ENCODE results near the gene GOLGA3.
"Not testable (repeated sequence)": the region's sequence is repeated elsewhere in the genome, so short reads cannot be mapped to it uniquely, and the experiment has no call there.

GOLGA3 gene

DNA sequence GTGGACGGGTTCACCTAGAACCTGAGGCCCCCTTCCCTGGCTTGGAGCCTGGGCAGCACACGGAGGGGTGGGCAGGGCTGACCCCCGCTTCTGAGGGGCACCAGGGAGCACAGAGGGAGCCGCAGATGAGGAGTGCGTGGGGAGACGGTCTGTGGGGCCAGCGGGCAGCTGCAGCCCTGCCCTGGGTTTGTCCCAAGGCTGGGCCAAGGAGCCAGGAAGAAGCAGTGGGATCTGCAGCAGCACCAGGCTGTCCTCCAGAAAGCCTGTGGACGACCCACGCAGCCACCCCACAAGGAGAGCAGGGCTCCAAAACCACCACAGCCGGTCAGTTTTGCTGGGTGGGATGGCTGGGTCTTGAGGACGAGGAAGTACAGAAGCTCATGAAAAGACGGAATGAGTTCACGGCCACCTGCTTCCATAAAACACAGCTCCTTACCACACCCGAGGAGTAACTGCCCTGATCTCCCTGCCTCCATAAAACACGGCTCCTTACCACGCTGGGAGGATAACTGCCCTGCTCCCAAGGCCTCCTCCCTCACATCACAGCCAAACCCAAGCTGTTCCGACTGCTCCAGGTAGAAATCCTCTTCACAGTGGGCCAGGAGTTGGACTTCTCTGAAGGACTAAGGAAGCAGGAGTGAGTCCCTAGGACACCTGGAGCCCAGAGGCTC lies 9.9 kb upstream of the GOLGA3 start:
- Histone ChIP-seq H3K36me3 (ENCODE audit: control insufficient read depth, insufficient read depth, low read length) (peaks cover 18% of the 10 kb centered on the region), H3K9ac (ENCODE audit: low read length) (no peak overlapping the region), H3K4me1 (ENCODE audit: control insufficient read depth, insufficient read depth, low read length) (peaks cover 7% of the 10 kb centered on the region), H3K27ac (ENCODE audit: low read depth, low read length) (peak overlapping the region; percentile 57), H3K4me3 (ENCODE audit: low read length) (no peak overlapping the region), H3K27me3 (ENCODE audit: control insufficient read depth, insufficient read depth, low read length) (no peaks in the 10 kb centered on the region)

DNA sequence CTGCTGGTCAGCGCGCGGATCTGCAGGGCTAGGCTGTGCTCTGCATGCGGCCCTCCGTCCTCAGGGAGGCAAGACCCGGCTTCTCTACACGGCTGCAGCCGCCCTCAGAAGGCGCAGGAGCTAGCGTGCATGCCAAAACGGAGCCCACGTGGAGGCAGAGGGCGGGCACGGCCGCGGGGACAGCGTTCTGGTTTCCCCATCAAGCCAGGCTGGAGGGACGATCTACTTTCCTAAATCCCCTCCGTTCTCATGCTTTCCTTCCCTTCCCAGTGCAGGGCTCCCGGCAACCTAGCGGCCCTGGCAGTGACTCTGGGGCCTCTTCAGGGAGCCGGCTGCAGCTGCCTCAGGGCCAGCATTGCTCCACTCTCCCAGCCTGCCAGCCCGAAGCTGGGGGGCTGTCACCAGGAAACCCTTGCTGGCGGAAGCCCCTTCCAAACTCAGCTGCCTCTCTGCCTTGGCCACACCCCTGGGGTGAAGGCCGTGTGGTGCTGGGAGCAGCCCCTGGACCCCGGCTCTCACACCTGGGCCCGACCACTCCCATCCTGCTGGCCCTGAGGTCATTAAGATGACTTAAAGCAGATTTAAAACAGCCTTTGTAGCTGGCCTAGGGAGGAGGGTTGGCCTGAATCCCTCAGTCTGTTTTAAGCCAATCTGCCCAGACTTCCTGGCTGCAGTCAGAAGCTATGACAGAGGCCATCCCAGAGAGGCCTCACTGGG lies 9.2 kb upstream of the GOLGA3 start:
- Histone ChIP-seq H3K27ac (ENCODE audit: low read depth, low read length) (peak overlapping the region; percentile 57), H3K4me3 (ENCODE audit: low read length) (peak overlapping the region; percentile 39), H3K4me1 (ENCODE audit: control insufficient read depth, insufficient read depth, low read length) (peaks cover 7% of the 10 kb centered on the region), H3K9ac (ENCODE audit: low read length) (no peak overlapping the region), H3K36me3 (ENCODE audit: control insufficient read depth, insufficient read depth, low read length) (peaks cover 16% of the 10 kb centered on the region), H3K27me3 (ENCODE audit: control insufficient read depth, insufficient read depth, low read length) (no peaks in the 10 kb centered on the region)

DNA sequence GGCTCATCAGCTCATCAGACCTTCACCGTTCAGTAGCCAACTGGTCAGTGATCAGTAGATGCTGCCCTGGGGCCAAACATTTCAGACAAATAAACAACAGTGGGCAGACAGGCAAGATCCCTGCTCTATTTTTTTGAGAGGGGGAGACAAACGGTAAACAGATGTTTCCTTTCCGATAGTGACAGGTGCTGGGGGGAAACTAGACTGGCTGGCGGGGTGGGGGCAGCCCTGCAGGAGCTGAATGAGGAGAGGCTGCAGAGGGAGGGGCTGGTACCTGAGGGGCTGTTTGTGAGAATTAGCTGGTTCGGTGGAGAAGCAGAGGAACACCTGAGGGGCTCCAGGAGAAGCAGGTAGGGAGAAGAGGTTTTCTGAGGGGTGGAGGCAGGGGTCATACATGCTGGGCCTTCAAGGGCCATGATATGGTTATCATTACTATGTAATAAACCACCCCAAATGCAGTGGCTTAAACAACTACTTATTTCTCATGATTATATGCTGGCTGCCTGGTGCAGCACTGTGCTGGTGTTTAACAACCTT lies 8.2 kb upstream of the GOLGA3 start:
- H3K9ac ChIP-seq (ENCODE audit: low read length) = no peak overlapping the region
- H3K27me3 ChIP-seq (ENCODE audit: control insufficient read depth, insufficient read depth, low read length) = no peaks in the 10 kb centered on the region
- H3K27ac ChIP-seq (ENCODE audit: low read depth, low read length) = no peak overlapping the region
- H3K4me3 ChIP-seq (ENCODE audit: low read length) = no peak overlapping the region
- peaks cover 7% of the 10 kb centered on the region for H3K36me3 ChIP-seq (ENCODE audit: control insufficient read depth, insufficient read depth, low read length)
- peaks cover 7% of the 10 kb centered on the region for H3K4me1 ChIP-seq (ENCODE audit: control insufficient read depth, insufficient read depth, low read length)

DNA sequence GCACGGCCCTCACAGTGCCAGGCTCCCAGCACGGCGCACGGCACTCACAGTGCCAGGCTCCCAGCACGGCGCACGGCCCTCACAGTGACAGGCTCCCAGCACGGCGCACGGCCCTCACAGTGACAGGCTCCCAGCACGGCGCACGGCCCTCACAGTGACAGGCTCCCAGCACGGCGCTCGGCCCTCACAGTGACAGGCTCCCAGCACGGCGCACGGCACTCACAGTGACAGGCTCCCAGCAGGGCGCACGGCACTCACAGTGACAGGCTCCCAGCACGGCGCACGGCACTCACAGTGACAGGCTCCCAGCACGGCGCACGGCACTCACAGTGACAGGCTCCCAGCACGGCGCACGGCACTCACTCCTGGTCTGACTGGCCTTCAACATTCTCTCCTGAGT lies 7.6 kb upstream of the GOLGA3 start:
- not testable (repeated sequence) for H3K27me3 ChIP-seq (ENCODE audit: control insufficient read depth, insufficient read depth, low read length); H3K36me3 ChIP-seq (ENCODE audit: control insufficient read depth, insufficient read depth, low read length); H3K27ac ChIP-seq (ENCODE audit: low read depth, low read length); H3K9ac ChIP-seq (ENCODE audit: low read length); H3K4me1 ChIP-seq (ENCODE audit: control insufficient read depth, insufficient read depth, low read length); H3K4me3 ChIP-seq (ENCODE audit: low read length)

DNA sequence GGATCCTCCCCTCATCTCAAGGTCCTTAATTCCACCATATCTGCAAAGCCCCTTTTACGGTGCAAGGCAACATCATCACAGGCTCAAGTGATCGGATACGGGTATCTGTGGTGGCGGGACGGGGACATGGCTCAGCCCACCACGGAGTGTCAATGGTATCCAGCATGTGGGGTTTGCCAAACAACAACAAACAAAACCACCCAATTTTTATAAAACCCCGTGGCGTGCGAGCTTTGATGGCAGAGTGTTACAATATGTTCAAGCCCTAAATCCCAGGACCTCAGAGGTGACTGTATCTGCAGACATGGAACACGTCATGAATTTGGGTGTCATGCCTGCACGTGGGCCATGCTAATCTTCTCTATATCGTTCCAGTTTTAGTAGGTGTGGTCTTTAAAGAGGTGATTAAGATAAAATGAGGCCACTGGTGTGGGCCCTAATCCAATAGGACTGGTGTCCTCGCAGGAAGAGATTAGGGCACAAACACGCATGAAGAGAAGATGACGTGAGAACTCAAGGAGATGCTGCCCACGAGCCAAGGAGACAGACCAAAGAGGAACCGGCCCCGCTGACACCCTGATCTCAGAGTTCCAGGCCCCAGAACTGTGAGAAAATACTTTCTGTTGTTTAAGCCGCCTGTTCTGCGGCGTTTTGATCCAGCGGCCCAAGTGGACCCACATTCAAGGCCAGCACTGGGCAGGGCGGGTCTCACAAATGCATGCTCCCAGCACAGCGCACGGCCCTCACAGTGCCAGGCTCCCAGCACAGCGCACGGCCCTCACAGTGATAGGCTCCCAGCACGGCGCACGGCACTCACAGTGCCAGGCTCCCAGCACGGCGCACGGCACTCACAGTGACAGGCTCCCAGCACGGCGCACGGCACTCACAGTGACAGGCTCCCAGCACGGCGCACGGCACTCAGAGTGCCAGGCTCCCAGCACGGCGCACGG lies 6.7 kb upstream of the GOLGA3 start:
- H3K27me3 ChIP-seq (ENCODE audit: control insufficient read depth, insufficient read depth, low read length) = no peaks in the 10 kb centered on the region

DNA sequence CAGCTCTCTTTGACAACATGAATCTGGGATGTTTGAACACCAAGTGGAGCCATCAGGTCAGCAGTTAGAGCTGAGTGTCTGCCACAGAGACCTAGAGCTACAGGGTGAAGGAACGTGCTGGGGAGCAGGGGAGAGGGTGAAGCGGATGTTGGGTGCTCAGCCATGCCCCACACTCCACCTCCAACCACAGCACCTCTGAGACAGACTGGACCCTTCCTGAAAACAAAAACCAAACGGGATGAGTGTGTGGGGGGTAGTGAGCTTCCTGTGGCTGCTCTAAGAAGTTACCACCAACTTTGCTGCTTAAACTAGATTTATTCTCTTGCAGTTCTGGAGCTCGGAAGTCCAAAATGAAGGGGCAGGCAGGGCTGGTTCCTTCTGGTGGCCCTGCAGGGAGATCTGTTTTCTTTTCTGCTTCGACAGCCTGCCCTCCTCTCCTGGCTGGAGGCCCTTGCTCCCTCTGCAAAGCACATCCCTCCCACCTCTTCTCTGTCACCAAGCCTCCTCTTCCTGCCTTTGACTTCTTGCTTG lies 5.6 kb upstream of the GOLGA3 start:
- Histone ChIP-seq H3K36me3 (ENCODE audit: control insufficient read depth, insufficient read depth, low read length) (peaks cover 2% of the 10 kb centered on the region), H3K4me1 (ENCODE audit: control insufficient read depth, insufficient read depth, low read length) (peaks cover 7% of the 10 kb centered on the region), H3K27me3 (ENCODE audit: control insufficient read depth, insufficient read depth, low read length) (no peaks in the 10 kb centered on the region), H3K9ac (ENCODE audit: low read length) (no peak overlapping the region), H3K27ac (ENCODE audit: low read depth, low read length) (no peak overlapping the region), H3K4me3 (ENCODE audit: low read length) (no peak overlapping the region)

More for the DNA sequence above, 6.7 kb upstream of the GOLGA3 start:
- Histone ChIP-seq H3K36me3 (ENCODE audit: control insufficient read depth, insufficient read depth, low read length) (peaks cover 7% of the 10 kb centered on the region), H3K27ac (ENCODE audit: low read depth, low read length) (no peak overlapping the region), H3K4me3 (ENCODE audit: low read length) (no peak overlapping the region), H3K4me1 (ENCODE audit: control insufficient read depth, insufficient read depth, low read length) (peaks cover 7% of the 10 kb centered on the region), H3K9ac (ENCODE audit: low read length) (no peak overlapping the region)

DNA sequence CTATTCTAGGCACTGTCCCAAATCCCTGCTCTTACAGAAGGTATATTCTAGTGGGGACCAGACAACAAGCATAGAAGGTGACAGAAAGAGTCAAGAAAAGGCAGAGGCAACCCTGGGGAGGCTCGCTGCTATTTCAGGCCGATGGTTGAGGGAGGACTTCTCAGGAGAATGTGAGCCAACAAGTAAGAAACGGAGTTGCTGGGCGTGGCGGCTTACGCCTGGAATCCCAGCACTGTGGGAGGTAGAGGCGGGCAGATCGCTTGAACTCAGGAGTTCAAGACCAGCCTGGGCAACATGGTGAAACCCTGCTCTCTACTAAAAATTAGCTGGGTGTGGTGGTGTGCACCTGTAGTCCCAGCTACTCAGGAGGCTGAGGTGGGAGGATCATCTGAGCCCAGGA lies 4.7 kb upstream of the GOLGA3 start:
- Histone ChIP-seq H3K36me3 (ENCODE audit: control insufficient read depth, insufficient read depth, low read length) (peaks cover 2% of the 10 kb centered on the region), H3K27me3 (ENCODE audit: control insufficient read depth, insufficient read depth, low read length) (no peaks in the 10 kb centered on the region), H3K9ac (ENCODE audit: low read length) (no peak overlapping the region), H3K4me1 (ENCODE audit: control insufficient read depth, insufficient read depth, low read length) (peaks cover 7% of the 10 kb centered on the region), H3K4me3 (ENCODE audit: low read length) (no peak overlapping the region), H3K27ac (ENCODE audit: low read depth, low read length) (no peak overlapping the region)

DNA sequence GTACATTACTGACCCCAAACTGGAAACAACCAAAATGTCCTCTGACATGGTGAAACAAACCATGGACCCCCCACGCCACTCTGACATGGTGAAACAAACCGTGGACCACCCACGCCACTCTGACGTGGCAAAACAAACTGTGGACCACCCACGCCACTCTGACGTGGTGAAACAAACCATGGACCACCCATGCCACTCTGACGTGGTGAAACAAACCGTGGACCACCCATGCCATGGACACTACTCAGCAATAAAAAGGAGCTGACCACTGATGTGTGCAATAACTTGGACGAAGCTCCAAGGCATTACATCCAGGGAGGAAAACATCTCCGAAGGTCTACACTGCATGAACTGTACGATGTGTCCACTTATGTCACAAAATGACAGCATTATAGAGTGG lies 3.1 kb upstream of the GOLGA3 start:
- H3K36me3 ChIP-seq (ENCODE audit: control insufficient read depth, insufficient read depth, low read length) = peaks cover 2% of the 10 kb centered on the region
- H3K4me1 ChIP-seq (ENCODE audit: control insufficient read depth, insufficient read depth, low read length) = peaks cover 6% of the 10 kb centered on the region
- H3K9ac ChIP-seq (ENCODE audit: low read length) = no peak overlapping the region
- H3K27ac ChIP-seq (ENCODE audit: low read depth, low read length) = no peak overlapping the region
- H3K27me3 ChIP-seq (ENCODE audit: control insufficient read depth, insufficient read depth, low read length) = no peaks in the 10 kb centered on the region
- H3K4me3 ChIP-seq (ENCODE audit: low read length) = no peak overlapping the region

DNA sequence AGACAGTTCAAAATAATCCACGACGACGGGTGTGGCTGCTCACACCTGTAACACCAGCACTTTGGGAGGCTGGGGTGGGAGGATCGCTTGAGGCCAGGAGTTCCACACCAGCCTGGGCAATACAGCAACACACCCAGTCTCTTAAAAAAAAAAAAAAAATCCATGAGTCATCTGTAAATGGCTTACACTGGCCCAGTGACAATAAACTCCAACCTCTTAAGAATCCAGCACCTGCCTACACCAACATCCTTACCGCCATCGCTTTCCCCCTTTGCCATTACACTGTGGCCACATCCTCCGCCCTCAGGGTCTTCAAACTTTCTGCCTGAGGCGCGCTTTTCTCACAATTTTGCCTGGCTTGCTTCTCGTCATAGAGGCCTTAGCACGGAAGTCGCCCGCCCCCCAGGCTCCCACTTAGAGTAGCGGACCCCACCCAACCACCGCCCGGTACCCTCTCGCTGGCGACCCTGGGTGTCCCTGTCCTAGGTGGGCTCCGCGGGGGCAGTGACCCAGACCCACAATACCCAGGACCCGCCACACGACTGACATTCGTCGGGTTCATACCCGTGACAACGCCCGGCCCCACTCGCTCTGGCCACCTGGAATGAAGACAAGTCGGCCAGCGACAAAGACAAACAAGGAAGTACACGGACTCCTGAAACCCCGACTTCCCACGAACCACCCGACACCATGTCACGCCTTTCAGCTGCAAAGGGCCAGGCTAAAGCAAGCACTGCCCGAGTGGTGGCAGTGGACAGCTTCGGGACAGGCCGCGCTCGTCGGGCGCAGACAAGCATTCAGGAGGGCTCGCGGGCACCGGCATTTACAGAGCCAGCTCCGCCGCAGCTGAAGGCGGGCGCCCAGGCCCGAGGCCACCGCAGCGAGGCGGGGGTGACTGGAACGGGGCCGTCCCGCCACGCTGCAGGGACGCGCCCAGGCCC lies 636 bp downstream of the GOLGA3 start:
- peaks cover 6% of the 10 kb centered on the region for H3K4me1 ChIP-seq (ENCODE audit: control insufficient read depth, insufficient read depth, low read length)
- H3K4me3 ChIP-seq (ENCODE audit: low read length) = peak overlapping the region; percentile 95
- H3K27me3 ChIP-seq (ENCODE audit: control insufficient read depth, insufficient read depth, low read length) = no peaks in the 10 kb centered on the region
- peaks cover 12% of the 10 kb centered on the region for H3K36me3 ChIP-seq (ENCODE audit: control insufficient read depth, insufficient read depth, low read length)
- H3K27ac ChIP-seq (ENCODE audit: low read depth, low read length) = peak overlapping the region; percentile 98
- peak overlapping the region; percentile 45 for H3K9ac ChIP-seq (ENCODE audit: low read length)

DNA sequence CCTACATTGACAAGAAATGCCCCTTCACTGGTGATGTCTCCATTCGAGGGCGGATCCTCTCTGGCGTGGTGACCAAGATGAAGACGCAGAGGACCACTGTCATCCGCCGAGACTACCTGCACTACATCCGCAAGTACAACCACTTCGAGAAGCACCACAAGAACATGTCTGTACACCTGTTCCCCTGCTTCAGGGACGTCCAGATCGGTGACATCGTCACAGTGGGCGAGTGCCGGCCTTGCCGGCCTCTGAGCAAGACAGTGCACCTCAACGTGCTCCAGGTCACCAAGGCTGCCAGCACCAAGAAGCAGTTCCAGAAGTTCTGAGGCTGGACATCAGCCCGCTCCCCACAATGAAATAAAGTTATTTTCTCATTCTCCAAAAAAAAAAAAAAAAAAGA lies 2.8 kb downstream of the GOLGA3 start:
- H3K27ac ChIP-seq (ENCODE audit: low read depth, low read length) = no peak overlapping the region
- H3K4me1 ChIP-seq (ENCODE audit: control insufficient read depth, insufficient read depth, low read length) = peaks cover 6% of the 10 kb centered on the region
- no peak overlapping the region for H3K9ac ChIP-seq (ENCODE audit: low read length)
- H3K27me3 ChIP-seq (ENCODE audit: control insufficient read depth, insufficient read depth, low read length) = no peaks in the 10 kb centered on the region
- peaks cover 15% of the 10 kb centered on the region for H3K36me3 ChIP-seq (ENCODE audit: control insufficient read depth, insufficient read depth, low read length)
- no peak overlapping the region for H3K4me3 ChIP-seq (ENCODE audit: low read length)

DNA sequence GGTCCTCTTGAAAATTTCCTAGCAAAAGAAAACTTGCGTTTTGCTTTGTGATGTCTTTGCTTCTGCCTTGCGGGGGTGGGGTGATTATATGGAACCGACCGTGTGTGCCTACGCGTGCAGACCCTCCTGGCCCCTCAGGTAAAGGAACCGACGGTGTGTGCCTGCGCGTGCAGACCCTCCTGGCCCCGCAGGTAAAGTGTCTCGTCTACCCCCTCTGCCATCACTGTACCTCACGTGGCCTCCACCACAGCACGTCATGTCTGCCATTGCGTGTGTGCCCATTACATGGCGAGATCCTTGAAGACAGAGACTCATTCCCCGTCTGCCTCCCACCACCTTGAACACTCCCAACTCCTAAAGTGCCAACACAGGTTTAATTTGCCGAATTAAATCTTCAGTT lies 3.6 kb downstream of the GOLGA3 start:
- peaks cover 6% of the 10 kb centered on the region for H3K4me1 ChIP-seq (ENCODE audit: control insufficient read depth, insufficient read depth, low read length)
- no peak overlapping the region for H3K4me3 ChIP-seq (ENCODE audit: low read length)
- peaks cover 18% of the 10 kb centered on the region for H3K36me3 ChIP-seq (ENCODE audit: control insufficient read depth, insufficient read depth, low read length)
- no peaks in the 10 kb centered on the region for H3K27me3 ChIP-seq (ENCODE audit: control insufficient read depth, insufficient read depth, low read length)
- no peak overlapping the region for H3K27ac ChIP-seq (ENCODE audit: low read depth, low read length)
- H3K9ac ChIP-seq (ENCODE audit: low read length) = no peak overlapping the region
